HG03108 (cell line): ENCODE results near the gene GJB4.

Experiments used
- ATAC-seq: cut with Tn5 transposase; IDR thresholded peaks from one replicate; pipeline ENCODE4 v1.9.1; 2021; ENCODE audit warnings: moderate library complexity; ENCODE audit not compliant: unreplicated experiment

GJB4 gene

DNA sequence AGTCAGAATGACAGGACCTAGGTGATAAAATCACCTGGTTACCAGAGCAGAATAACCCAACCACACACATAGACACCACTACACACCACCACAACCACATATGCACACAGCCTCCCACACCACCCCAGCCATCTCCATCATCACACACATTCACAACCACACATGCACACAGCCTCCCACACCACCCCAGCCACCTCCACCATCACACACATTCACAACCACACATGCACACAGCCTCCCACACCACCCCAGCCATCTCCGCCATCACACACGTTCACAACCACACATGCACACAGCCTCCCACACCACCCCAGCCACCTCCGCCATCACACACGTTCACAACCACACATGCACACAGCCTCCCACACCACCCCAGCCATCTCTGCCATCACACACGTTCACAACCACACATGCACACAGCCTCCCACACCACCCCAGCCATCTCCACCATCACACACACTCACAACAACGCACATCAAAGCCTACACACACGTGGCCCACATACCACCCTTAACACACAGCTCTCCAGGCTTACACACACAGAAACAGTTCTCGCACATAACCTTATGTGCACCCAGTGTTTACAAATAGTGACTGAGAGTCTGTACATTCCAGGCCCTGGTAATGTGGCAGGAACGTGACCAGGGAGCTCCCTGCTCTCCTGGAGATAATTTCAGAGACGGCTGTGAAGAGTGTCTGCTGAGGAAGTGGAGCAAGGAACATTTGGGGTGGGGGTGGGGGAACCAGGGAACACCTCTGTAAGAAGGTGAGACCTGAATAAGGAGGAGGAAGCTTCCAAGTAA, 18.2 kb downstream of the GJB4 start:
- no peak for ATAC-seq

- no peak for ATAC-seq
These were observed 18.8 kb downstream of the GJB4 start for GRCh38 chr1:34778381-34778780.

DNA sequence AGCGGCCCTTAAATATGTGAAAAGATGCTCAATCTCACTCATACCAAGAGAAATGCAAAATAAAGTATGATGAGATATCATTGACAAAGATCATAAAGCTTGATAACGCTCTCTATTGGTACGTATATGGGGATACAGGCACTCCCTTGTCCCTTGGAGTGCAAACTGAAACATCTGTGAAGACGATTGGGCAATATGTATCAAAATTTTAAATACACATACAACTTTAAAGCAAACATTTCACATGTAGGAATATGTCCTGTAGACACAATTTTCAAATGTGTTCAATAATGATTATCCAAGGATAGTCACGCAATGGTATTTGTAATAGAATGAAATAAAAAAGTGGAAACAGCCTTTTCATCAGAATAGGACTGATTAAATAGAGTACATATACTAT, 19.5 kb downstream of the GJB4 start:
- no peak for ATAC-seq

- no peak for ATAC-seq
These were observed 20.0 kb downstream of the GJB4 start for GRCh38 chr1:34779526-34779925.

GRCh38 chr1:34779962-34780361, 20.4 kb downstream of the GJB4 start:
- ATAC-seq: no peak

- ATAC-seq: no peak
These were observed 21.0 kb downstream of the GJB4 start for GRCh38 chr1:34780528-34780927.

GRCh38 chr1:34781071-34781843, 21.7 kb downstream of the GJB4 start, which contains the start of gene GJB3:
Gene GJB3, plus strand, starts transcription at chr1:34781214. Its CDS starts 3,549 bp downstream, at chr1:34784763.
- ATAC-seq: no peak

- no peak for ATAC-seq
These were observed 22.4 kb downstream of the GJB4 start for GRCh38 chr1:34781844-34782391.

- ATAC-seq: no peak
These were observed 25.2 kb downstream of the GJB4 start for GRCh38 chr1:34784751-34785221.

- ATAC-seq: no peak
These were observed 25.8 kb downstream of the GJB4 start for GRCh38 chr1:34785231-34785874.

- ATAC-seq: no peak
These were observed 26.4 kb downstream of the GJB4 start for GRCh38 chr1:34785875-34786470.

- no peak for ATAC-seq
These were observed 27.2 kb downstream of the GJB4 start for GRCh38 chr1:34786521-34787325.

- ATAC-seq: no peak
These were observed 28.2 kb downstream of the GJB4 start for GRCh38 chr1:34787461-34788420.

DNA sequence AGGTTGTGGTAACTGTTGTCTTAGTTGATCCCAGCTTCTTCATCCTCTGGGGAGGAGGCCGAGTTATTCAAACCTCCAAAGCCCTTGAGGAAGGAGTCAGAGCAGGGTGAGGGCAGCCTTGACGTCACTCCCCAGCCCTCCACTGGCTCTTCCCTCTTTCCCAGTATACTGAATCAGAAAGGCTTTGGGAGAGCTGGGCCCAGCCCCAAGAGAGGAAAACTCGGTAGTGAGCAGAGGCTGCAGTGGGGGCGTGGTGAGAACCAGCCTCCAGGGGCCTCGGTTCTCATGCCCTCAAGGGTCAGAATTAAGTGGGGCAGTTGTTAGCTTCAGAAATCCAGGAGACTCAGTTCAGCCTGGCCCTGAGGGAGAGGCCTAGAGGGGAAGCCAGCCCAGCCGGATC, 31.4 kb downstream of the GJB4 start:
- no peak for ATAC-seq

DNA sequence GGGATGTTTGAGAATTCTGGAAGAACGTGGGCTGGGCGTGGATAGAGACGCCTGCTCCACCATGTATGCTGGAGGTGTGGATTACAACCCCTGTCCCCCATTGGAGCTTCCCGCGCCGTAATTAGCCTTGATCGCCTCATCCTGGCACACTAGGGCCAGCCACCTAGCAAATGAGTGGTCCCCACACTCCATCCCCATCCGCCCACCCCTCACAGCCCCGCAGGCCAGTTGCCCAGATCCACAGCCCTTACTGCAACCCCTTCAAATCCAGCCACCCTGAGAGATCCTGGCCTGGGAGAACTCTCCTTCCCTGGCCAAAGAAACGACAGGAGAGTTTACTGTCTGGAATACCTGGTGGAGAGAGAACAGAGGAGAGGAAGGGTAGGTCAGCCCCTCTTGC, 32.9 kb downstream of the GJB4 start:
- no peak for ATAC-seq

GRCh38 chr1:34792868-34793727, 33.6 kb downstream of the GJB4 start, which contains the start of gene GJA4:
Gene GJA4, plus strand, starts transcription at chr1:34792999. Its CDS starts 1,215 bp downstream, at chr1:34794214.
- ATAC-seq: no peak

- ATAC-seq: no peak
These were observed 34.7 kb downstream of the GJB4 start for GRCh38 chr1:34794001-34794789.
